ENCODE results near the gene TFF1. TPM values are rescaled to one million over a fixed set of nuclear protein-coding genes. Genes with fewer than 3 reads are reported as not detected.

Gene TFF1
- total RNA-seq, 1 experiment from 2014 or later: 111 TPM

DNA sequence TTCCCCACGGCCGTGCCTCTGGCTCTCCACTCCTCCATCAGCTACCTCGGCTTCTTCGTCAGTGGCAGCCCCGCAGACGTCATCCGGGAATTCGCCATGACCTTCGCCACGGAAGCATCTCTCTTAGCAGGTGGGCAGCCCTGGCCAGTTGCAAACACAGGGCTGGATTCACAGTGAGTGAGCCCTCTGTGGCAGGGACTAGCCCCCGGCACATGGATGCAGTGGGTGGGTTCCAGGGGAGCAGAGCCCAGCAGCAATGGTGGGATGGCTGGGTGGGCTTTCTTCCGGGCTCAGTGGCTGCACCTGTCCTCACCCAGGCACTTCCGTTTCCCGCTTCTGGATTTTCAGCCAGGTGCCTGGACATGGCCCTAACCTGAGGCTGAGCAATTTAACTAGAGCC, 46.8 kb upstream of the TFF1 start:
- no TSS peak for BruUV-seq (replicated peaks)
- no peak overlapping the region for H3K27ac ChIP-seq (ENCODE audit: low read length)
- ChIA-PET POLR2A (ENCODE audit: unreplicated experiment) (interaction anchor here (0.5 kb wide), 1 partner anchor 159 kb away, joined by 3 read pairs; no protein-coding TSS in a partner anchor), CTCF (no interaction called here)
- peaks cover 8% of the 10 kb centered on the region; the same call in 1 of the 2 replicates for H3K4me1 ChIP-seq (ENCODE audit: insufficient read depth, low read length)
- H3K9me2 ChIP-seq (replicated peaks; ENCODE audit: low read length): no peaks in the 10 kb centered on the region
- H3K4me2 ChIP-seq (ENCODE audit: low read length): no peak overlapping the region
- no peak overlapping the region for H3K4me3 ChIP-seq (ENCODE audit: low read length)
- no peak overlapping the region for H2AFZ ChIP-seq (ENCODE audit: low read length)
- H3F3A ChIP-seq (ENCODE audit: low read length, unreplicated experiment): no peaks in the 10 kb centered on the region
- no peaks in the 10 kb centered on the region for H3K79me2 ChIP-seq (ENCODE audit: low read length)
- H4K20me1 ChIP-seq (ENCODE audit: low read length): no peaks in the 10 kb centered on the region
- H3K27me3 ChIP-seq (ENCODE audit: low read length): no peaks in the 10 kb centered on the region
- H3K36me3 ChIP-seq (ENCODE audit: low read depth, low read length): no peaks in the 10 kb centered on the region
- H3K9ac ChIP-seq (ENCODE audit: low read length): no peak overlapping the region
- DNase-seq: no peak
- intact Hi-C loops (cut with micrococcal nuclease): no loop called here
- no peaks in the 10 kb centered on the region for H3K9me3 ChIP-seq (ENCODE audit: low read length)
- TF ChIP-seq, protein P1, sequence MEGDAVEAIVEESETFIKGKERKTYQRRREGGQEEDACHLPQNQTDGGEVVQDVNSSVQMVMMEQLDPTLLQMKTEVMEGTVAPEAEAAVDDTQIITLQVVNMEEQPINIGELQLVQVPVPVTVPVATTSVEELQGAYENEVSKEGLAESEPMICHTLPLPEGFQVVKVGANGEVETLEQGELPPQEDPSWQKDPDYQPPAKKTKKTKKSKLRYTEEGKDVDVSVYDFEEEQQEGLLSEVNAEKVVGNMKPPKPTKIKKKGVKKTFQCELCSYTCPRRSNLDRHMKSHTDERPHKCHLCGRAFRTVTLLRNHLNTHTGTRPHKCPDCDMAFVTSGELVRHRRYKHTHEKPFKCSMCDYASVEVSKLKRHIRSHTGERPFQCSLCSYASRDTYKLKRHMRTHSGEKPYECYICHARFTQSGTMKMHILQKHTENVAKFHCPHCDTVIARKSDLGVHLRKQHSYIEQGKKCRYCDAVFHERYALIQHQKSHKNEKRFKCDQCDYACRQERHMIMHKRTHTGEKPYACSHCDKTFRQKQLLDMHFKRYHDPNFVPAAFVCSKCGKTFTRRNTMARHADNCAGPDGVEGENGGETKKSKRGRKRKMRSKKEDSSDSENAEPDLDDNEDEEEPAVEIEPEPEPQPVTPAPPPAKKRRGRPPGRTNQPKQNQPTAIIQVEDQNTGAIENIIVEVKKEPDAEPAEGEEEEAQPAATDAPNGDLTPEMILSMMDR (conservative IDR thresholded peaks at IDR 0.05; ENCODE audit: low read depth, low read length): no peak
- ATAC-seq: no peak

DNA sequence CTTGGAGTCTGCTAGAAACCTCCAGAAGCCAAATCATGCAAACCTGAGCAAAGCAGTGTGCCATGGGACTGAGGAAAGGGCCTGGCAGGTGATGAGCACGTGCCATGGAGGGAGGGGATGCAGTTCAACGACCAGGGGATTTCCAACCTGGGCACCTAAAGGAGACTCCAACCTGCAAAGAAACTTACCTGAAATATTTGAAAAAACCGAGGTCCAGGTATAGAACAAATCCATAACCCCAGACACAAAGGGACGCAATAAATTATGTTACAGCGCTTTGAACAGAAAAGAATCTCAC, 46.2 kb upstream of the TFF1 start:
- Histone ChIP-seq H3K4me1 (ENCODE audit: insufficient read depth, low read length) (peaks cover 8% of the 10 kb centered on the region; the same call in 1 of the 2 replicates), H2AFZ (ENCODE audit: low read length) (no peak overlapping the region), H3K4me2 (ENCODE audit: low read length) (no peak overlapping the region), H3K36me3 (ENCODE audit: low read depth, low read length) (no peaks in the 10 kb centered on the region), H3K9me2 (replicated peaks; ENCODE audit: low read length) (no peaks in the 10 kb centered on the region), H3K27me3 (ENCODE audit: low read length) (no peaks in the 10 kb centered on the region), H4K20me1 (ENCODE audit: low read length) (no peaks in the 10 kb centered on the region), H3K9me3 (ENCODE audit: low read length) (no peaks in the 10 kb centered on the region), H3K9ac (ENCODE audit: low read length) (no peak overlapping the region), H3K27ac (ENCODE audit: low read length) (no peak overlapping the region), H3K4me3 (ENCODE audit: low read length) (no peak overlapping the region), H3K79me2 (ENCODE audit: low read length) (no peaks in the 10 kb centered on the region), H3F3A (ENCODE audit: low read length, unreplicated experiment) (no peaks in the 10 kb centered on the region)
- DNase-seq: no peak
- BruUV-seq (replicated peaks): no TSS peak
- no peak for ATAC-seq
- TF ChIP-seq EZH2phosphoT487 (IDR thresholded peaks at IDR 0.05; ENCODE audit: borderline replicate concordance, low read length): no peak
- TF ChIP-seq, protein P1 (conservative IDR thresholded peaks at IDR 0.05; ENCODE audit: low read depth, low read length): no peak
- TF ChIP-seq EZH2 (IDR thresholded peaks at IDR 0.05; ENCODE audit: low read length, unreplicated experiment): no peak
- ChIA-PET POLR2A (ENCODE audit: unreplicated experiment) (no interaction called here), CTCF (no interaction called here)
- intact Hi-C loops (cut with micrococcal nuclease): no loop called here

DNA sequence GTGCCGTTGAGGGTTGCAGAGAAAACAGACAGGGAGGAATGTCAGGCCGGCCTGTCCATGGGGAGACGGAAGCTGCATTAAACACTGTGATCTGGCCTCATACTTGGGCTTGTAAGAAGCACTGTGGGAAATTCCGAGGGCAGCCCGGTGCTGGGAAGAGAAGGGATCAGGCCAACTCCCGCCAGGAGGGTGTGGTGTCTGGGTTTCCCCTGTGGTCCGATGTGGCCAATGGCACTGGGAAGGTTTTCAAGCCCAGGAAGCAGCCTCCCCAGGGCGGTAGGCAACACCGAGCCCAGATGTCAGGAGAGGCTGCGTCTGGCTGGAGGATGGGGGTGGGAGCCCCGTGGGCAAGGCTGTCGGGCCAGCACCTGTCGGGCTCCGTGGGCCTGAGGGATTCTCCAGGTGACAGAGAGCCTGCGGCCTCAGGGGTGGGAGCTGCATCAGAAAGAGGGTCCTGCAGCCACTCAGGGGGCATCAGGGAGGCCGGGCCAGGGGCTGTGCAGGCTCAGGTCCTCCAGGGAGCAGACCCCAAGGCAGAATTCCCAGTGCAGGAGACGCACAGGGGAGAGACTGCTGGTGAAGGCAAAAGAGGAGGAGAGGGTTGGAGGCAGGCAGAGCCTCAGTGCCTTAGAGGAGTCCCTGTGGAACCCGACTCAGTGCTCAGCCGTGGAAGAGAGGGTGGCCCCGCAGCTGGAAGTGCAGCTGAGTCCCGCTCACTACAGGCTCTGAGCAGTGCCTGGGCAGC, 45.7 kb upstream of the TFF1 start:
- no peak for ATAC-seq
- POLR2A ChIA-PET (ENCODE audit: unreplicated experiment): no interaction called here
- no peaks in the 10 kb centered on the region for H3K9me2 ChIP-seq (replicated peaks; ENCODE audit: low read length)

More for the DNA sequence above, 45.7 kb upstream of the TFF1 start:
- intact Hi-C loops (cut with micrococcal nuclease): no loop called here
- TF ChIP-seq EZH2 (IDR thresholded peaks at IDR 0.05; ENCODE audit: low read length, unreplicated experiment) (no peak), EZH2phosphoT487 (IDR thresholded peaks at IDR 0.05; ENCODE audit: borderline replicate concordance, low read length) (no peak)
- TF ChIP-seq, protein P1 (conservative IDR thresholded peaks at IDR 0.05; ENCODE audit: low read depth, low read length): no peak
- Histone ChIP-seq H3K4me3 (ENCODE audit: low read length) (no peak overlapping the region), H3K36me3 (ENCODE audit: low read depth, low read length) (no peaks in the 10 kb centered on the region), H3K27me3 (ENCODE audit: low read length) (no peaks in the 10 kb centered on the region), H2AFZ (ENCODE audit: low read length) (no peak overlapping the region), H3K79me2 (ENCODE audit: low read length) (no peaks in the 10 kb centered on the region), H3K9me3 (ENCODE audit: low read length) (no peaks in the 10 kb centered on the region), H3K27ac (ENCODE audit: low read length) (no peak overlapping the region), H3F3A (ENCODE audit: low read length, unreplicated experiment) (no peaks in the 10 kb centered on the region), H3K9ac (ENCODE audit: low read length) (no peak overlapping the region), H3K4me2 (ENCODE audit: low read length) (no peak overlapping the region), H3K4me1 (ENCODE audit: insufficient read depth, low read length) (peaks cover 8% of the 10 kb centered on the region; the same call in 1 of the 2 replicates), H4K20me1 (ENCODE audit: low read length) (no peaks in the 10 kb centered on the region)
- BruUV-seq (replicated peaks): no TSS peak
- DNase-seq: no peak
- CTCF ChIA-PET: no interaction called here

Measured in PC-3 (cell line).